ENCODE data around the gene LCE6A.

DNA sequence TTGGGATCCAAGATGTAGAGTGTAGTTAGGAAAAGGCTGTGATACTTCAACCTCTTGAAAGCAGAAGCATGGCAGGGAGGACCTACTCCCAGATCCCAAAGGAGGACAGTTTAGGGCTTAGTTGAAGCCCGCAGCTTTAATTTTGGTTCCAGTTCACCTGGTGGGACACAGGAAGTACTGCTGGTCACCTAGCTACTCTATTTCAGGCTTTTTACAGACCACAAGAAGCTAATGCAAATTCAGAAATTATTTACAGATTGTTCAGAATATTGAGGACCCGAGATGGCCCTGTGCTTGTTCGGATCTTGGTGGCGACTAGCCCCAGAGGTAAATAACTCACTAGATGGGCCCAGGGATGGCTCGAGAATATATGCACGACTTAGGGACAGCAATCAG, 29.1 kb downstream of the LCE6A start:
- TF ChIP-seq, protein P1, sequence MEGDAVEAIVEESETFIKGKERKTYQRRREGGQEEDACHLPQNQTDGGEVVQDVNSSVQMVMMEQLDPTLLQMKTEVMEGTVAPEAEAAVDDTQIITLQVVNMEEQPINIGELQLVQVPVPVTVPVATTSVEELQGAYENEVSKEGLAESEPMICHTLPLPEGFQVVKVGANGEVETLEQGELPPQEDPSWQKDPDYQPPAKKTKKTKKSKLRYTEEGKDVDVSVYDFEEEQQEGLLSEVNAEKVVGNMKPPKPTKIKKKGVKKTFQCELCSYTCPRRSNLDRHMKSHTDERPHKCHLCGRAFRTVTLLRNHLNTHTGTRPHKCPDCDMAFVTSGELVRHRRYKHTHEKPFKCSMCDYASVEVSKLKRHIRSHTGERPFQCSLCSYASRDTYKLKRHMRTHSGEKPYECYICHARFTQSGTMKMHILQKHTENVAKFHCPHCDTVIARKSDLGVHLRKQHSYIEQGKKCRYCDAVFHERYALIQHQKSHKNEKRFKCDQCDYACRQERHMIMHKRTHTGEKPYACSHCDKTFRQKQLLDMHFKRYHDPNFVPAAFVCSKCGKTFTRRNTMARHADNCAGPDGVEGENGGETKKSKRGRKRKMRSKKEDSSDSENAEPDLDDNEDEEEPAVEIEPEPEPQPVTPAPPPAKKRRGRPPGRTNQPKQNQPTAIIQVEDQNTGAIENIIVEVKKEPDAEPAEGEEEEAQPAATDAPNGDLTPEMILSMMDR (IDR thresholded peaks at IDR 0.05; ENCODE audit: low read depth, low read length), result no peak
- no peak for TF ChIP-seq EZH2phosphoT487 (IDR thresholded peaks at IDR 0.05; ENCODE audit: low read depth)
